Stimulated activated CD4-positive, alpha-beta T cell treated with anti-CD3 and anti-CD28 coated beads, TNF-alpha, amount 100 ng/mL, for 4 hours (primary cell): Measurements from ENCODE around the gene ACP3.

Experiments
- DNase-seq, 3 experiments: peaks; one replicate each; pipeline ENCODE4 v3.0.0-alpha.2; 2020; ENCODE audit warnings: low read depth in 3 of 3

Gene ACP3

GRCh38 chr3:132315851-132316250 lies 1.4 kb upstream of the ACP3 start:
- DNase-seq = no peak

GRCh38 chr3:132318451-132318850 lies 1.2 kb downstream of the ACP3 start:
- DNase-seq = no peak

GRCh38 chr3:132321304-132321703 lies 4.1 kb downstream of the ACP3 start:
- DNase-seq = no peak

- no peak for DNase-seq
Observed at GRCh38 chr3:132325103-132325606, 7.9 kb downstream of the ACP3 start.

- DNase-seq = no peak
Observed at GRCh38 chr3:132325634-132326033, 8.4 kb downstream of the ACP3 start.

- DNase-seq = no peak
Observed at GRCh38 chr3:132326251-132326650, 9.0 kb downstream of the ACP3 start.

GRCh38 chr3:132332082-132332481 lies 14.9 kb downstream of the ACP3 start:
- DNase-seq = no peak

- no peak for DNase-seq
Observed at GRCh38 chr3:132332508-132332907, 15.3 kb downstream of the ACP3 start.

GRCh38 chr3:132341746-132342145 lies 24.5 kb downstream of the ACP3 start:
- no peak for DNase-seq

GRCh38 chr3:132342183-132342582 lies 25.0 kb downstream of the ACP3 start:
- DNase-seq = no peak

- DNase-seq = no peak
Observed at GRCh38 chr3:132342610-132343009, 25.4 kb downstream of the ACP3 start.

GRCh38 chr3:132343018-132343612 lies 25.9 kb downstream of the ACP3 start:
- DNase-seq = no peak

GRCh38 chr3:132344666-132345280 lies 27.6 kb downstream of the ACP3 start:
- no peak for DNase-seq

GRCh38 chr3:132346841-132347736 lies 29.9 kb downstream of the ACP3 start:
- DNase-seq = no peak

GRCh38 chr3:132347811-132348210 lies 30.6 kb downstream of the ACP3 start:
- no peak for DNase-seq

- no peak for DNase-seq
Observed at GRCh38 chr3:132348531-132348930, 31.3 kb downstream of the ACP3 start.

- DNase-seq = no peak
Observed at GRCh38 chr3:132350814-132351213, 33.6 kb downstream of the ACP3 start.

GRCh38 chr3:132351222-132351806 lies 34.1 kb downstream of the ACP3 start:
- DNase-seq = no peak

GRCh38 chr3:132352556-132353143 lies 35.4 kb downstream of the ACP3 start:
- peak; percentile 14 to 35 (median 22) for DNase-seq

GRCh38 chr3:132354916-132355702 lies 37.9 kb downstream of the ACP3 start:
- DNase-seq = no peak

- DNase-seq = no peak
Observed at GRCh38 chr3:132356568-132356967, 39.4 kb downstream of the ACP3 start.
